SJSA1 (cell line): ENCODE measurements around the gene CBFB. TPM values are rescaled to one million over a fixed set of nuclear protein-coding genes. Genes with fewer than 3 reads are reported as not detected.

Experiments
- DNase-seq, 2 experiments: peaks; one replicate each; pipeline ENCODE4 v3.0.0-alpha.2; 2015 to 2020; ENCODE audit warnings: low spot score in 2 of 2, low read depth in 1 of 2
- H3K27ac ChIP-seq: fragments of 250-450 bp; sonication (Bioruptor Pico); 2 replicates; pipeline ENCODE4 v1.5.1; 2020; ENCODE audit warnings: mild to moderate bottlenecking, moderate library complexity
- H3K27me3 ChIP-seq: fragments of 250-450 bp; sonication (Bioruptor Pico); replicated peaks from 2 replicates; pipeline ENCODE4 v1.5.1; 2020; ENCODE audit warnings: mild to moderate bottlenecking, moderate library complexity
- H3K36me3 ChIP-seq: fragments of 250-450 bp; sonication (Bioruptor Pico); 2 replicates; pipeline ENCODE4 v1.5.1; 2020; ENCODE audit warnings: mild to moderate bottlenecking
- H3K4me1 ChIP-seq: fragments of 250-450 bp; sonication (Bioruptor Pico); replicated peaks from 2 replicates; pipeline ENCODE4 v1.6.1; 2021; ENCODE audit warnings: mild to moderate bottlenecking
- H3K4me3 ChIP-seq: fragments of 250-450 bp; sonication (Bioruptor Pico); 2 replicates; pipeline ENCODE4 v1.5.1; 2020; ENCODE audit warnings: mild to moderate bottlenecking
- H3K9me3 ChIP-seq: fragments of 250-450 bp; sonication (Bioruptor Pico); replicated peaks from 2 replicates; pipeline ENCODE4 v1.5.1; 2020; ENCODE audit warnings: mild to moderate bottlenecking
- total RNA-seq: library from RNA; depleted of rRNA; stranded (reverse); fragments of >200 nt; shearing (Covaris generic); gene quantifications from 2 replicates; pipeline ENCODE4 v1.2.3, GENCODE V29; 2014; rRNA removed

The CBFB gene
- total RNA-seq, 1 experiment from 2014 or later = 170 TPM

DNA sequence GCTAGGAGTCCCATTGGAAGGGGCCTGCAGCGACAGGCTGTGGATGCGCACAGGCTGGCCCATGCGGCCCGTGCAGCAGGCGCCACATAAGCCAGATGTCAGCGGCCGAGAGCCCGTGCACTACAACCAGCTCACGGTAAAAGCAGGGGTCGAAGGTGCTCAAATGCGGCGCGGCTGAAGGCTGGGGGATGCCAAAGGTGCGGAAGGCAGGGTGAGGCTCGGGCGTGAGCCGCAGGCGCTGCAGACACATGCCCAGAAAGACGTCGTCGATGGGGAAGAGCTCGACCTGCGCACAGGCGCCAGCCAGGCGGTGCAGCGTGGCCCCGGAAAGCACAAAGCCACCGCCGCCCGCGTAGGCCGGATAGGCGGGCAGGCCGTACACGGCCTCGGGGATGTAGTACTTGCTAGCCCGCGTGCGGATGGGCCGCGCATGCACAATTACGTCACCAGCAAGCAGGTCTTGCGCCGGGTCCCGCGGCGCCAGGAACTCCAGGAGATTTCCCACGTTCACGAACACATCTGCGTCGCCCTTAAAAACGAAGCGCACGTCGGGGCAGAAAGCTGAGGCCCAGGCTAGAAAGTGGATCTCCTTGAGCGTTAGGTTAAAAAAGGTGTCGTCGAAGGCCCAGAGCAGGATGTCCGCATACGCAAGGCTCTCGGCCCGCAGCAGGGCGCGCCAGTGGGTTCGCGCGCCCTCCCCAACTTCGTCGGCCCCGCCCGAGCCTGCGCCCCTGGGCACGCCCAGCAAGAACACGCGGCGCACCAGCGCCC, 120.5 kb downstream of the CBFB start:
- peaks cover 10% of the 10 kb centered on the region for H3K9me3 ChIP-seq
- peaks cover 25% of the 10 kb centered on the region for H3K4me1 ChIP-seq
- H3K36me3 ChIP-seq = peaks cover 67% of the 10 kb centered on the region
- H3K4me3 ChIP-seq = peak overlapping the region; percentile 70; the same call in 1 of the 2 replicates
- DNase-seq = no peak
- H3K27ac ChIP-seq = no peak overlapping the region
- no peaks in the 10 kb centered on the region for H3K27me3 ChIP-seq

DNA sequence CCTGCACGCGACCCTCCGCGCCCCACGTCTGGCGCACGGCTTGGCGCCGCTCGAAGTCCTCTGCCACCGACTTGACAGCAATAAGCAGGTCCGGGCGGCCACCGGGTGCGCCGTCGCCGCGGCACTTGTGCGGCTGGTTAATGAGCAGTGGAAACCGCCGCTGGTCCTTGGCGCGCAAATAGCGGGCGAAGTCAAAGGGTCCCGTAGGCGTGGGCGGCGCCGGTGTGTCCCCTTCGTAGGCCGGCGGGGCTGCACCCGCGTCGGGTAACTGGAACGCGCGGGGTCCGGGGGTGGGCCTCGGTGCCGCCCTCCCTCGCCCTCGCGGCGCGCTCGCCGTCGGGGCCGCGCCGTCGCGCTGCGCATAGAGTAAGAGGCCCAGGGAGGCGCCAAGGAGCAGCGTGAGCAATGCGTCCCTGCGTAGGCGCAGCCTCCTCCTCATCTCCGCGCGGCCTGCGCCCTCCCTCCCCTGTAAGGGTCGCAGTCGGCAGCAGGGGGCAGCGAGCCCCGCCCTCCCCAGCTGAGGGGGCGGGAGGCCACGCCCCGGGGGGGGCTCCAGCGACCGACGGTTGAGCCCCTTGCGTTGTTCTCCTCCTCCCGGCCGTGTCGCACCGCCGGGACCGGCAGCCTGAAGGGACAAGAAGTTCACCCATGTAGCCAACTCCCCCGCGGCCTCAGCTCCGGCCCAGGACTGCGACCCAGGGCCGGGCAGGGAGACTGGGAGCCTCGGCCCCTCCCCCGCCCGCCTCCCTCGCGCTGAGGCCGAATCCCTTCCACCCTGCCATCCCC, 121.3 kb downstream of the CBFB start:
- H3K4me3 ChIP-seq = peak overlapping the region; percentile 70
- H3K36me3 ChIP-seq = peaks cover 61% of the 10 kb centered on the region
- DNase-seq = peak; percentile 71 to 78
- H3K9me3 ChIP-seq = peaks cover 10% of the 10 kb centered on the region
- peak overlapping the region; percentile 83 for H3K27ac ChIP-seq
- no peaks in the 10 kb centered on the region for H3K27me3 ChIP-seq
- H3K4me1 ChIP-seq = peaks cover 28% of the 10 kb centered on the region

Other genes with a start within 250 kb of the CBFB start
- 0.05 TPM in 1 of 2 replicates, not detected in the other for gene TERB1, start 227.6 kb upstream of the CBFB start, total RNA-seq
- gene NAE1, start 198.2 kb upstream of the CBFB start, total RNA-seq = 78.8 and 80.9 TPM in 2 replicates
- gene CA7, start 184.7 kb upstream of the CBFB start, total RNA-seq = not detected in 2 replicates
- gene PDP2, start 148.6 kb upstream of the CBFB start, total RNA-seq = 2.3 and 5.0 TPM in 2 replicates
- not detected in 2 replicates for gene CDH16, start 110.3 kb upstream of the CBFB start, total RNA-seq
- gene RRAD, start 103.6 kb upstream of the CBFB start, total RNA-seq = 0.16 and 0.39 TPM in 2 replicates
- gene CIAO2B, start 94.7 kb upstream of the CBFB start, total RNA-seq = 93.0 and 149 TPM in 2 replicates
- 15.6 and 21.9 TPM in 2 replicates for gene CES2, start 93.6 kb upstream of the CBFB start, total RNA-seq
- not detected in 2 replicates for gene CES3, start 67.9 kb upstream of the CBFB start, total RNA-seq
- not detected in 2 replicates for gene CES4A, start 40.6 kb upstream of the CBFB start, total RNA-seq
- gene PHAF1, start 80.8 kb downstream of the CBFB start, total RNA-seq = 18.7 and 28.8 TPM in 2 replicates
- gene B3GNT9, start 121.8 kb downstream of the CBFB start, total RNA-seq = 34.5 and 36.1 TPM in 2 replicates
- 25.5 and 46.7 TPM in 2 replicates for gene TRADD, start 130.8 kb downstream of the CBFB start, total RNA-seq
- 11.7 and 24.2 TPM in 2 replicates for gene FBXL8, start 130.8 kb downstream of the CBFB start, total RNA-seq
- gene HSF4, start 135.6 kb downstream of the CBFB start, total RNA-seq = 3.9 and 12.8 TPM in 2 replicates
- 24.1 and 29.7 TPM in 2 replicates for gene NOL3, start 141.4 kb downstream of the CBFB start, total RNA-seq
- gene MATCAP1, start 154.8 kb downstream of the CBFB start, total RNA-seq = 8.1 and 11.3 TPM in 2 replicates
- not detected in 2 replicates for gene EXOC3L1, start 161.0 kb downstream of the CBFB start, total RNA-seq
- 77.0 and 93.8 TPM in 2 replicates for gene E2F4, start 163.0 kb downstream of the CBFB start, total RNA-seq
- 0.72 and 1.1 TPM in 2 replicates for gene ELMO3, start 170.0 kb downstream of the CBFB start, total RNA-seq
- gene TMEM208, start 198.0 kb downstream of the CBFB start, total RNA-seq = 38.7 and 38.9 TPM in 2 replicates
- 15.8 and 18.5 TPM in 2 replicates for gene FHOD1, start 218.3 kb downstream of the CBFB start, total RNA-seq
- gene SLC9A5, start 219.8 kb downstream of the CBFB start, total RNA-seq = 1.2 and 1.6 TPM in 2 replicates